Activated CD4-positive, alpha-beta T cell treated with anti-CD3 and anti-CD28 coated beads for 4 hours (primary cell): Measurements from ENCODE around the gene SAA4.

Experiments
- DNase-seq, 2 donors: peaks; one replicate each; pipeline ENCODE4 v3.0.0-alpha.2; 2020

SAA4 gene

GRCh38 chr11:18188796-18189195, 47.8 kb downstream of the SAA4 start:
- DNase-seq, result no peak
